HG02870 (cell line): Measurements from ENCODE around the gene OR2H1.
"Not testable (repeated sequence)": the region's sequence is repeated elsewhere in the genome, so short reads cannot be mapped to it uniquely, and the experiment has no call there.

Experiments used
- ATAC-seq: cut with Tn5 transposase; IDR thresholded peaks from one replicate; pipeline ENCODE4 v1.9.1; 2021; ENCODE audit warnings: mild to moderate bottlenecking, moderate library complexity; ENCODE audit not compliant: unreplicated experiment

The OR2H1 gene

GRCh38 chr6:29456971-29457370 is at the start of gene OR2H1, which contains the start of gene OR11A1:
Gene OR2H1 (plus strand): TSS chr6:29457155. CDS start chr6:29461770, 4,615 bp downstream.
Gene OR11A1 (minus strand): TSS chr6:29457071. CDS start chr6:29427641, 29,430 bp downstream.
- no peak for ATAC-seq

DNA sequence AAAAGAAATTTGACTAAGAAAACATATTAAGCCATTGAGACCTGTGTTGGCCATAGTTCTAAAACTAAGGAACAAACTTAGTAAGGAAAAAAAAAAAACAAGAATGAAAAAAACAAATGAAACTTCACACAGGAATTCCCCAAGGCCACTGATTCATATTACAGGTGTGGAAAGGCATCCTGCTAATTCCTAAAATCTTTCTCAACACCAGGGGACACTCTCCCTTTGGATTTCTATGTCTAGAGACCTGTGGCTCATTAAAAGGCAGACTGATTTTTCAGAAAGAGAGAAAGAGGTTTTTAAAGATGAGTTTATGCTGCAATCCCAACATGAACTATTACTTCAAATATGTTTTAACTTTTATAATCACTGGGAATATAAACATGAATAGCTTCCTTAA is 42.4 kb upstream of the OR2H1 start, which contains the start of gene OR12D1:
Gene OR12D1, plus strand, starts transcription at position 341 of the 400 bp plus-strand sequence.
- ATAC-seq = no peak

DNA sequence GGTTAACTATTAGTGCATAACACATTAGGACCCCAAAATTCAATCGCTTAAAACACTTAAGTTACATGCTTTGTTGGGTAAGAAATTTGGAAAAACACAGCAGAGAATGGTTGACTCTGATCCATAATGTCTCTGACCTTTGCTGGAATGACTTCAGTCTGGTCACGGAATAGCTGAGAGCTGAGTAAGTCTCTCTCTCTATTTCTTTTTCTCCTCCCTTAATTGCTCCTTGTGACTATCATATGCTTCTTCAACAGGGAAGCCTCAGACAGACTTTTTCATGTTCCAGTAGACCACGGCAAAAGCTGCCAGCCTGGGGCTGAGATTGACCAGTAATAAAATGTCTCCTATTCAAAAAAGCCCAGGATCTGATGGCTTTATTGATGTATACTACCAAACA is 37.4 kb upstream of the OR2H1 start:
- ATAC-seq = no peak

- no peak for ATAC-seq
Observed at GRCh38 chr6:29424168-29424567, 32.8 kb upstream of the OR2H1 start.

GRCh38 chr6:29424575-29424974 is 32.4 kb upstream of the OR2H1 start:
- no peak for ATAC-seq

DNA sequence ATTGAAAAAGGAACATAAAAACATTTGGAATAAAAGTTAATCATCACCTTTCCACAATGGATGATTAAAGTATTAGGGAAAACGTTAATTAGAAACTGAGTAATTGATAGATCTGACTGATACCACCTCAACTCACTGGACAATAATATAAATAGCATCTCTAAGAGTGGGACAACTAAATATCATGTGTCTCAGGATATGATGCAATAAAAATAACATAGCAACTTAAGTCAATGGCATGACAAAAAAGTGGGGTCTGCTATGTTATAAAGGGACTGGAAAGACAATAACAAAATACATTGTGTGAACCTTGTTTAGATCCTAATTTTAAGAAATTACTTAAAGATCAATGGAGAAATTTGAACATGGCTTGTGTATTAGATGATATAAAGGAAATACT is 31.9 kb upstream of the OR2H1 start:
- no peak for ATAC-seq

DNA sequence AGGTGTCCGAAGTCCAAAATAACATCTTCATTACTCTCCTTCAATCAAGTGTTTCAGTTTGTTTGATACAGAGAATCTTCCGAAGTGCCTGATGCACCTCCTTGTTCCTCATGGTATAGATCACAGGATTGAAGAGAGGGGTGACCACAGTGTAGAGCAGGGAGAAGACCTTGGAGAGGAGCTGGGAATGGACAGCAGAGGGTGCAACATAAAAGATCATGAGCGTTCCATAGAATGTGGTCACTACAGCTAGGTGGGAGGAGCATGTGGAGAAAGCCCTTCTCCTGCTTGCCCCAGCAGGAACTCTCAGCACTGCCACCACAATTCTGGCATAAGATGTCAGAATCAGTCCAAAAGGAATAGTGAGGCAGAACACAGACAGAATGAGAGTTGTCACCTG is 30.3 kb upstream of the OR2H1 start:
- ATAC-seq = no peak

- not testable (repeated sequence) for ATAC-seq
Observed at GRCh38 chr6:29436730-29437129, 20.2 kb upstream of the OR2H1 start.

DNA sequence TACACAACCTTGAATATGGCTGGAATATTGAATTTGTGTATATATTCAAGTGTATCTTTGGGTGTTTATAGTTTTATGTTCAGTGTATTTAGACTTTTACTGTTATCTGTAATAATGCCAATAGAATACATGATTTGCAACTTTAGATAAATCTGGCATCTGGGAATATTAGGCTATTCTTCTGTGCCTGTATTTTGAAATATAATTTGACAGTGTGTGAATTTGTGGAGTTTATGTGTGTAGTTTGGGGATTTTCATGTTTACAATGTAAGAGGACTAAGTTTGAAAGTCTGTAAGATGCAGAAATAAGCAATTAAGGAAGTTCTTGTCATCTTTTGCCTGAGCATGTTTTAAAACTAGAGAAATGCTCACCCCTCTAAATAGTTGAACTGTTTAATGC is 17.9 kb upstream of the OR2H1 start, which contains the start of gene OR10C1:
Gene OR10C1, plus strand, starts transcription at position 301 of the 400 bp plus-strand sequence. CDS start 710 bp downstream, outside the sequence.
- no peak for ATAC-seq

GRCh38 chr6:29442719-29443118 is 14.2 kb upstream of the OR2H1 start:
- ATAC-seq = no peak

GRCh38 chr6:29444031-29444430 is 12.9 kb upstream of the OR2H1 start:
- not testable (repeated sequence) for ATAC-seq

DNA sequence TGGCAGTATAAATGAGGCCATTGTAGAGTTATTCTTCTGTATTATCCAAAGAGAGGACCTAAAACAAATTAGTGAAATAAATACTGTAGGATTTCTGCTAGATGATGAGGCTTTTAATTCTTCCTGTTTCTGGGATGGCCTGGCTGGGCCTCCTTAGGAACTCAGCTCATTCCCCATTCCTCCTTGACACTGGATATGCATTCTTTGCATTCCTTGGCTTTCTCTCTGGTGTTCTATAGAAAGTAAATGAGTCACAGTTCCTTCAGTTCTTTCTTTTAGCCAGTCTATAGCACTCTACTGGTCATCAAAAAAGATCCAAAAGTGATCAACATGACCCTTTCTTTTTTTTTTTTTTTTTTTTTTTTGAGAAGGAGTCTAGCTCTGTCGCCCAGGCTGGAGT is 9.3 kb upstream of the OR2H1 start:
- ATAC-seq = no peak

DNA sequence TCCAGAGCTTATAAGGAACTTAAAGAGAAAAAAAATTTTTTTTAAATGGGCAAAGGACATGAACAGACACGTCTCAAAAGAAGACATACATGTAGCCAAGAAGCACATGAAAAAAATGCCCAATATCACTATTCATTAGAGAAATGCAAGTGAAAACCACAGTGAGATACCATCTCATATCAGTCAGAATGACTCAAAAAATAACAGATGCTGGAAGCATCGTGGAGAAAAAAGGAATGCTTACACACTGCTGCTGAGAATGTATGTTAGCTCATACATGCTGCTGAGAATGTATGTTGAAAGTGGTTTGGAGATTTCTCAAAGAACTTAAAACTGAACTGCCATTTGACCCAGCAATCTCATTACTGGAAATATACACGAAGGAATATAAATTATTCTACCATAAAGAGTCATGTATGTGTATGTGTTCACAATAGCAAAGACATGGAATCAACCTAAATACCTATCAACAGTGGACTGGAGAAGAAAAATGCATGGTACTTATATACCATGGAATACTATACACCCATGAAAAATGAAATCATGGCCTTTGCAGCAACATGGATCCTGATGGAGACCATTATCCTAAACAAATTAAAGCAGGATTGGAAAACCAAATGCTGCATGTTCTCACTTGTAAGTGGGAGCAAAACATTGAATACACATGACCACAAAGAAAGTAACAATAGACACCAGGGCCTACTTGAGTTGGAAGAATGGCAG is 5.3 kb upstream of the OR2H1 start:
- ATAC-seq = no peak

- ATAC-seq = no peak
Observed at GRCh38 chr6:29461021-29461814, 4.3 kb downstream of the OR2H1 start.

- no peak for ATAC-seq
Observed at GRCh38 chr6:29462022-29462421, 5.1 kb downstream of the OR2H1 start.

GRCh38 chr6:29465279-29465678 is 8.3 kb downstream of the OR2H1 start:
- no peak for ATAC-seq

DNA sequence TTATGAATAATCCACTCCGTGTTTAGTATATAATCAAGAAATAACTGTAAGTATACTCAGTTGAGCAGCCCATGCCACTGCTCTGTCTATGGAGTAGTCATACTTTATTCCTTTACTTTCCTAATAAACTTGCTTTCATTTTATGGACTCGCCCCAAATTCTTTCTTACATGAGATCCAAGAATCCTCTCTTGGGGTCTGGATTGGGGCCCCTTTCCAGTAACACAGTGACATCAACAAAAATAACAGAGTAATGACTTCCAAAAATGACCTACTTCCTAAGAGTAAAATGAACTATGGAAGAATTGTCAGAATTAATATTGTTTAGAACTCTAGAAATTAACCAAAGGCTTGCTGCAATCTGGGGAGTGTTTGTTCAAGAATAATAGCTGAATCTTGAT is 8.8 kb downstream of the OR2H1 start:
- no peak for ATAC-seq

DNA sequence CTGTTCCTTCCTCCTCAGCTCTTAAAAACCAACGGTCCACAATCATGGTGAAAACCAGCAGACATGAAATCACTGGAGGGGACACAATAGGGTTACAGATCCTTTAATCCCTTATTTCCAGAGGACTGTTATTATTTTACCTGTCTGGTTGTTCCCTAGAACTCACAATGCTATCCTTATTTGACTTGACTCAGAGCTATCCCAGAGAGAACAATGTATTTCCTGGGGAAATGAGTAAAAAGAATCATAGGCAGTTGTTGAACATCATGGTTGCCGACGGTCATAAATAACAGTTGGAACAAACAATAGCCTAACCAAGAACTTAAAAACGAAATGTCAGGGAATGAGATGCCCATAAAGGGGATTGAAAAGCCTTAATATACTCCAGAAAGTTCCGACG is 9.3 kb downstream of the OR2H1 start:
- no peak for ATAC-seq

GRCh38 chr6:29474996-29475395 is 18.0 kb downstream of the OR2H1 start:
- ATAC-seq = no peak

DNA sequence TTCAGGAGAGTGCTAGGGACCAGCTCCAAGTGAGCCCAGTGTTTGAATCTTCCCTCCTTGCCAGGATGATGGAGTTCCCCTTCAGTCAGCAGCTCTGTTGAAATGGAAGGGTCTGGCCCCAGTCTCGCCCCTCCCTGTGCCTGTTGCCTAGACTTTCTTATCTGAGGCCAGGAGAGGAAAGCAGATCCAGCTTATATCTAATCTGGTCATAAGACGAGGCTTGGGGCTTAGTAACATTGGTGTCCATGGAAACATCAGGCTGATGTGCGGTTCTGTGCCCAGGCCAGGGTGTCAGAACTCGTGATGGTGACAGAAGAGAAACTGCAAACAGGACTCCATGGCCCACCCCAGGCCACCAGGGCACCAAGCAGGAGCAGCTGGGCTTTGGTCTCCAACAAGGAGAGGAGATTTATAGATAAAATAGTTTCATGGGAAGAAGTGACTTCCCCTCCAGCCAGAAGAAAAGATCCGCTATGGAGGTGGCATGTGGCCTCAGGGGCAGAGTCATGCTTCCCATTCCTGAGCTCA is 21.0 kb downstream of the OR2H1 start:
- no peak for ATAC-seq

- ATAC-seq = no peak
Observed at GRCh38 chr6:29478740-29479139, 21.8 kb downstream of the OR2H1 start.

GRCh38 chr6:29479560-29479959 is 22.6 kb downstream of the OR2H1 start:
- ATAC-seq = no peak
